Skin of body (tissue), 2 donors: Measurements from ENCODE around the gene MICAL2. TPM values are rescaled to one million over a fixed set of nuclear protein-coding genes. Genes with fewer than 3 reads are reported as not detected.

Experiments used
- DNase-seq: peaks from one replicate; lab custom pipeline; 2025; lab: John Stamatoyannopoulos, UW
- total RNA-seq: library from RNA; depleted of rRNA; stranded (reverse); fragments of >200 nt; gene quantifications from one replicate; pipeline ENCODE4 v1.2.3, GENCODE V29; 2014

The MICAL2 gene
- total RNA-seq, 1 donor from 2014 or later: 57.8 TPM

DNA sequence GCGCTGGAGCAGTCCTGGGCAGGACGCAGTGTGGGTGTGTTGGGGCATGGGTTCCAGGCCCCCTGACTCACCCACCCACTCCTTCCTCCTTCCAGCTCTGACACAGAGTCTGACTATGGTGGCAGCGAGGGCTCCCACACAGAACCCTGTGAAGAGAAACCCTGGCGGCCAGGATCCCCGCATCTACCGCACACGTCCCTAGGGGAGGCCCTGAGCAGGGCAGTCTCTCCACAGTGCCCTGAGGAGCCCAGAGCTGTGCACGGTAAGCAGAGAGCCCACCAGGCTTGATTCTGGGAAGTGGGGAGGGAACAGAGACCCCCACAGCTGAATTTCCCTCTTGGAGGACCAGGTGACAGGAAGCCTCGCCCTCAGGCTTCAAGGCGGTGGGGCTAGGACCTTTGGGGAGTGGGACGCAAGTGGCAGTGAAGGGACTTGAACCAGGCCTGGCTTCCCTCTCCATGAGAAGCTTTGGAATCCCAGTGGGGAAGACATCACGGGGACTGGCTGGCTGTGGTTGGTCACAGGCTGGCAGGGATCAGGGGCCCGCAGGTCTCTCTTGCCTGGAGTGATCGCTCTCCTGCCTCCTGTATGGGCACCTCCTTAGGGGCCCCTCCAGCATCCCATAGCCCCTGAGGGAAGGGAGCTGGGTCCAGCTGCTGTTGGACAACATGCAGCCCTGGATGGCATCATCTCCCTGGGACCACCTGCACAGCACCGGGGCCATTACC lies 170.6 kb downstream of the MICAL2 start:
- no peak for DNase-seq

- peak; percentile 76 for DNase-seq
Measured at GRCh38 chr11:12281571-12282478, 171.4 kb downstream of the MICAL2 start.

DNA sequence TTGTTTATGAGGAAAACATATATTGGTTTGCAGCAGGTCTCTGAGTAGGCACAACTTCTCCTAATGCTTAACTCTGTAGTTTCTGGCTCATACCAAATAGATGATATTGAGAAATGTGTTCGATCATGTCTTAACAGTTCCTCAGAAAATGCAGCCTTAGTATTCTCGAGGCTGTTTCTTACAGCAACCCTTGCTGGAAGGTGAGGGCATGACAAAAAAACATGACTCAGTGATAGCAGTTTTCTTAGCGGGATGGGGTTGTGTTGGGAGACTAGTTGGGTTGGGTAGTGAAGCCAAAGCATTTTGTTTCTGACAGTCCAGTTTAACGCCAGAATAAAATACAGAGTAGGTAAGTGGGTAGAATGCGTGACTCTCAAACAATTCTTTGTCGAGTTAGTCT lies 172.3 kb downstream of the MICAL2 start:
- no peak for DNase-seq

- peak; percentile 87 for DNase-seq
Measured at GRCh38 chr11:12284316-12285050, 174.1 kb downstream of the MICAL2 start.

DNA sequence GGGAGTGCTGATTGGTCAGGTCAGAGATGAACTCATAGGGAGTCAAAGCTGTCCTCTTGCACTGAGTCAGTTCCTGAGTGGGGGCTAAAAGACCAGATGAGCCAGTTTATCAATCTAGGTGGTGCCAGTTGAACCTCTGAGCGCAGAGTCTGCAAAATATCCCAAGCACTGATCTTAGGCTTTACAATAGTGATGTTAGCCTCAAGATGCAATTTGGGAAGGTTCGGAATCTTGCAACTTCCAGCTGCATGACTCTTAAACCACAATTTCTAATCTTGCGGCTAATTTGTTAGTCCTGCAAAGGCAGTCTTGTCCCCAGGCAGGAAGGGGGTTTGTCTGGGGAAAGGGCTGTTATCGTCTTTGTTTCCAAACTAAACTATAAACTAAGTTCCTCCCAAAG lies 174.7 kb downstream of the MICAL2 start:
- no peak for DNase-seq

GRCh38 chr11:12285811-12286222 lies 175.4 kb downstream of the MICAL2 start:
- no peak for DNase-seq

- no peak for DNase-seq
Measured at GRCh38 chr11:12286606-12287005, 176.2 kb downstream of the MICAL2 start.

DNA sequence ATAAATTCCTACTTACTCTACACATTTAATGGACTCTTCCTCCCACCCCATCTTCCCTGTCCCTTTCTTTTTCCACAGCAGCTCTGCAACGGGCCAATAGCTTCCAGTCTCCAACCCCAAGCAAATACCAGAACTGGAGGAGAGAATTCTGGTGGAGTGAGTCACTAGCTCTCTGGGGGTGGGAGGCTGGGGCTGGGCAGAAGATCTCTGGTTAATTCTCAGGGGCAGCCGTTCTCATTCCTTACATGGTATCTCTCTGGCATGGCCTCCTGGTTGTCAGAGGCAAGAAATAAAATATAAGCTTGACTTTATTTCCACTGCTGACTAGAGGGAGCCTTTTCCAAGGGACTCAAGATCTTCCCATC lies 176.6 kb downstream of the MICAL2 start:
- peak; percentile 28 for DNase-seq

DNA sequence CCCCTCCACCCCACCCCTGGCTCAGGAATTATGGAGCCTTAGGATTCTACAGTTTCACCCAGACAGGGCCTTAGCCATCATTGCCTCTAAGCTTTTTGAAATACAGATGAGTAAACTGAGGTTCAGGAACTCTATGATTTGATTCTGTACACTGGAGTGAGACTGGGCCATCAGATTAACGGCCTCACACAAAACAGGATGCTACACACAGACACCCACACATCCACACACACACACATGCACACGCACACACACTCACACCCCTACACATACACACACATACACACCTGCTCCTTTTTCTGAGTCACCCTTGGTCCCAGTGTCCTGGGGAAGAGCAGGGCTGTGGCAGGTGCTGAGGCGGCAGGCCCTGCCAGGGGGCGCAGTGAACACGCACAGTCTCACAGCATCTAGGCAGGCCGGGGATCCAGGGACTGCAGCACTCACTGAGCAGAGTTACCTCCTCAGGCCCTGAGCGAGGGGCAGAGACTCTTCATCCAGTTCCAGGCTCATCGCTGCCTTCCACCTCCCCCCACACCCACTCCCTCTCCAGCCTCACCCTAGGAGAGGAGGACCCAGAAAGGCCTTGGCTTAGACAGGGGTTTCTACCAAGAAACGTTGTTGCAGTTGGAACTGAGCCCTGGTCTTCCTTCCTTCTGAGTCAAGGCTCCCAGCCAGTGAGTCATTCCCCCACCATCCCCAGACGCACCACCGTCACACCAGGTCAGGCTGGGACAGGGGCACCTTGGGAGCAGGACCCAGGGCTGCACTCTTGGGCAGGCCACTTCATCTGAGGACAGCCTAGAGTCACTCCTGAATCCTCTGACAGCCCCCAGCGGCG lies 177.2 kb downstream of the MICAL2 start:
- peak; percentile 28 for DNase-seq

DNA sequence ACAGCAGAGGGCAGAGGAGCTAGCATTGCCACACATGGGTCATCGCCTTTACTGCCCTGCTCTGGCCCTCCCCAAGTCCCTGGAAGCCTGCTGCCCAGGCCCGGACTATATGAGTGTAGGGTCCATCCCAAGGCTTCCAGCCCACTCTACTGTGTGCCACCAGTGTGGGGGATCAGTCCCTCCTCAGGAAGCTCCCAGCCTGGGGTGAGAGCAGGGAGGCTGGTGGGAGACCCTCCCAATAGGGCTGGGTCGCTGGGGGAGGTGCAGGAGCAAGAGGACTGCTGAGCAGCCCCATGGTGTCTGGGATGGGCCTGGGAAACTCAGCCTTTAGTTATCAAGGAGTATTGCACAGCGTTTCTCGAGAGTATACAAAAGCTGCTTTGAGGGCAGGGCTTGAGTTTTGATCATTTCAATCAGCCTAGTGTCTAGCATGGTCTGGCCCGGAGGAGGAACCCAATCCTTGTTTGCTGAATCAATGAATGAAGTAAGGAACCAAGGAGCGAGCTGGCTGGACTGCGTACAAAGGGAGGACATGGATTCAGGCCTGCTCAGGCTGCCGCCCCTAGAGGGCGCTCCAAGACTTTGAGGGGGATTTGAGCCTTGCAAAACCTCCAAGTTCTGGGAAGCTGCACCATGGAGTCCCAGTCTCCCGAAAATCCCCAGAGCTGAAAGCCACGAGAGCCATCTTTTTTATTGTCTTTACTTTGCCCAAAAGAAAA lies 178.0 kb downstream of the MICAL2 start:
- DNase-seq: peak; percentile 35

DNA sequence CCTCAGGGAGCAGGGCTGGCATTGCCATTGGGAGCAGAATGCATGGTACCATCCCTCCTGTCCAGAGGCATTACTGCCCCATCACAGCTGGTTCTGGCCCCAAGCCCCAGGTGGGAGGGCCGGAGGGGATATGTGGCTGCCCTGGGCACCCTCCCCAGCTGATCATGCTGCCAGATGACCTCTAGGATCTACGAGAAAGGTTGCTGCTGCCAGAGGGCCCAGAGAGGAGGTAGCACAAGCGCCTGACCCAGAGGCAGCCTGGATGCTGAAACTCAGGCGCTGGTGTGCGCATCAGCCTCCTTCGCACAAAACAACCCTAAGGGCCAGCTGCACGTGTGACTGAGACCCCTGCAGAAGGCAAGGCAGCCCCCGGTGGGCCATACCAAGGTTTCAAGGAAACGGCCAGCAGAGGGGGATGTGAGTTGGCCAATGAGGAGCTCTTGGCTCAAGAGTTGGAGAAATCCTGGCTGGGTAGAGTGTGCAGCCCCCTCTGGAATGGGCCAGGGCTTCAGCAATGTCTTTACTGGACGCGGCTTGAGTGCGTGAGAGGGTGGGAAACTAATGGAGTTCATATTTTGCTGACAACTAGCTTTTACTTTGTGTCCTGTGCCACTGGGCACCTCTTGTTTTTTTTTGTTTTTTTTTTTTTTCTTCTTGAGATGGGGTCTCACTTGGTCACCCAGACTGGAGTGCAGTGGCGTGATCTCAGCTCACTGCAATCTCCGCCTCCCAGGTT lies 178.7 kb downstream of the MICAL2 start:
- no peak for DNase-seq

DNA sequence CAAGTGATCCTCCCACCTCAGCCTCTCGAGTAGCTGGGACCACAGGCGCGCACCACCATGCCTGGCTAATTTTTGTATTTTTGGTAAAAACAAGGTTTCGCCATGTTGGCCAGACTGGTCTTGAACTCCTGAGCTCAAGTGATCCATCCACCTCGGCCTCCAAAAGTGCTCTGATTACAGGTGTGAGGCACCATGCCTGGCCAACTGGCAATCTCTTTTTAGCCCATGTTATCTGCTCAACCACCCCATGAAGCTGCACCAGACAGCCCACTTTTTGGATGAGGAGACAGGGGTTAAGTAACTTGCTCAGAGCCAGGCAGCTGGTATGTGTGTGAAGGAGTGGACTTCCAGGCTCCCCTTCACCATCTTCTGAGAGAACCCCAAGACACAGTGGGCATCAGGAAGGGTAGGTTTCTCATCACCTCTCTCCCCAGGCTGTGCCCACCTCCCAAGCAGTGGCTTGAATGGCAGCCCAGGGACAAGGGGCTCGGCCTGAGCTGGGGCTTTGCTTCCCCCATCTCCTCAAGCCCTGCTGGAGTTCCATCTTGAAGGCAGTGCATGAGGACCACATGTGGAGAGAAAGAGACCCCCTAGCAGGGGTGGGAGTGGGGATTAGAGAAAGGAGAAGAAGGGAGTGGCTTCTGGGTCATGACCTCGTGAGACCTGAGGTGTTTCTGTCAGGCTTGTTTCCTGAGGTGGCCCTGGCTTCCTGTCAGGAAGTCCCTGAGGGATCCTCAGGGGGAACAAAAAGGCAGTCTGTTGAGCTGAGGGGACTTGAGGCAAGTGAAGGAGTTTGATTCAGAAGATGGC lies 179.5 kb downstream of the MICAL2 start:
- DNase-seq: no peak

DNA sequence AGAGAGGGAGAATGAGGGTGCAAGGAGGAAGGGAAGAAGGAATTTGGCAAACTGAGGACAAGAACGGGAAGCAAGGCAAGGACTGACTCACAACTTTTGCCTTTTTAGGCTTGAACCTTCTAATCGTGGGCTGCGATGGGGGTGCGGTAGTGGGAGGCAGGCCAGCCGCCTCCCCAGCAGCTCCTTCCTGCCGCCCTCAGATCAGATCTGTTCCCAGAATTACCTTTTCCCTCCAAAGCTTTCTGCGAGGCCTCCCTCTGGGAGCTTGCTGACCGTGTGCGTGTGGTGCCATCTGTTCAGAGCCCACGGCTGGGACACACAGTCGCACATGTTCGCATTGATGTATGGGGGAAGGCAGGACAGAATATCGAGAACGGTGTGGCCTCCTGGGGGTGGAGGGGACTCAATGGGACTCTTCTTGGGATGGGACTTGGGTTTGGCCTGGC lies 180.1 kb downstream of the MICAL2 start:
- DNase-seq: no peak

GRCh38 chr11:12291313-12291712 lies 180.9 kb downstream of the MICAL2 start:
- DNase-seq: no peak

DNA sequence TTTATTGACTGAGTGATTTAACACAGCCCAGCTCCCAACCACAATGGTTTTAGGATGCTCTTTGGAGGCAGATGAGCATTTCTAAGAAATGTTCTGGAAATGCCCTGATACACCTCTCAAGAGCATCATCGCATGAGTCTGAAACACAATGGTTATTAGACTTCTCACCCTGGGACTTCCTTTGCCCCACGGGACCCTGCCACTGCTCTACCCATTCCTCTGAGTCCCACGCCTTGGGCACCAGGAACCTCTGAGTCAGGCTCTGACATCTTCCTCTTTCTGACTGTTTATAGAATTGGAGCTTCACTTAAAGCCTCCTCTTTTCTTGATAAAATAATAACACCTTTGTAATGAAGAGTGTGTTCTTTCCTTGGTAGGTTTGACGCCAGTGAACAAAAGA lies 181.4 kb downstream of the MICAL2 start:
- no peak for DNase-seq

- no peak for DNase-seq
Measured at GRCh38 chr11:12292766-12293165, 182.4 kb downstream of the MICAL2 start.

DNA sequence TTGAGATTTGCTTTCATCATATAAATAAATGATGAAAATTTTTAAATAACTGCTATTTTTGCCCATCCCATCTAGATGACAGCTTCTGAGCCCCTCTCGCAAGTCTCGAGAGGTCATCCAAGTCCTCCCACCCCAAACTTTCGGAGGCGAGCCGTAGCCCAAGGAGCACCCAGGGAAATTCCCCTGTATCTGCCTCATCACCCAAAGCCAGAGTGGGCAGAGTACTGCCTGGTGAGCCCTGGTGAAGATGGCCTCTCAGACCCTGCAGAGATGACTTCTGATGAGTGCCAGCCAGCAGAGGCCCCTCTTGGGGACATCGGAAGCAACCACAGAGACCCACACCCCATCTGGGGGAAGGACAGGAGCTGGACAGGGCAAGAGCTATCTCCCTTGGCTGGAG lies 183.1 kb downstream of the MICAL2 start:
- no peak for DNase-seq

DNA sequence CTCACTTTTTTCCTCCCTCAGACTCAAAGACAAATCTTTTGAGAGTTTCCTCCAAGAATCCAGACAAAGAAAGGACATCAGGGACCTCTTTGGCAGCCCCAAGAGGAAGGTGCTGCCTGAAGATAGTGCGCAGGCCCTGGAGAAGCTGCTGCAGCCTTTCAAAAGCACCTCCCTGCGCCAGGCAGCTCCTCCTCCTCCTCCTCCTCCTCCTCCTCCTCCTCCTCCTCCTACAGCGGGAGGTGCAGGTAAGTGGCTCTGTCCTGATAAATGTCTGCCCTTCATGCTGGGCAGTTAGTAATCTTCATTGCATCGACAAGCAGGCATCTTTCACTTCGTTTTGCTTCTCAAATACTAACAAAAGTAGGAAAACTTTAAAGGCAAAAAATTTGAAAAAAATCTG lies 184.2 kb downstream of the MICAL2 start:
- DNase-seq: no peak

DNA sequence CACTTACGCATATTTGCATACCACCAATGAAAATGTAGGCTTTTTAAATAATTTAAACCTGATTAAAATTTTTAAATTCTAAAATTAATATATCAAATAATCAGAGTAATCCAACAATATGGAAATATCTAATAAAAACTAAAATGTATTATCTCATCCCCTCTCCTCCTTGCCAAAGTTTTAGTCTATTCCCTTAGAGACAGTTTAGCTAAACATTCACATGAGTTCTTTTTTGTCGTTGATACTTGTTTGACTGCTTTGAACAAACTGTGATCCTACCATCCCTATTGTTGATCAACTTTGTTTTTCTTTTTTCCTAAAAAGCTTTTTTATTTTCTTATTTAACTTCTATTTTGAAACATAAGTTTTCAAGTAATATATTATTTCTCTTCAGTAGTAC lies 185.6 kb downstream of the MICAL2 start:
- no peak for DNase-seq
